OCI-LY1 (cell line): ENCODE data around the gene PHF8.

Experiments
- EZH2 ChIP-seq: fragments of 200-600 bp; sonication (generic), shearing (Covaris generic); IDR thresholded peaks from 2 replicates; pipeline ENCODE4 v1.8.0; 2017; ENCODE audit warnings: borderline replicate concordance, mixed run types, mild to moderate bottlenecking, antibody characterized with exemption, low read length, moderate library complexity, mixed read lengths
- TF ChIP-seq, protein P1 (sequence below): fragments of 200-600 bp; sonication (generic), shearing (Covaris generic); IDR thresholded peaks from 2 replicates; pipeline ENCODE4 v1.5.1; 2017; ENCODE audit warnings: mild to moderate bottlenecking, antibody characterized with exemption, low read length, moderate library complexity, mixed read lengths

GRCh38 chrX:53918702-53919101 lies 125.6 kb downstream of the PHF8 start:
- TF ChIP-seq, protein P1, sequence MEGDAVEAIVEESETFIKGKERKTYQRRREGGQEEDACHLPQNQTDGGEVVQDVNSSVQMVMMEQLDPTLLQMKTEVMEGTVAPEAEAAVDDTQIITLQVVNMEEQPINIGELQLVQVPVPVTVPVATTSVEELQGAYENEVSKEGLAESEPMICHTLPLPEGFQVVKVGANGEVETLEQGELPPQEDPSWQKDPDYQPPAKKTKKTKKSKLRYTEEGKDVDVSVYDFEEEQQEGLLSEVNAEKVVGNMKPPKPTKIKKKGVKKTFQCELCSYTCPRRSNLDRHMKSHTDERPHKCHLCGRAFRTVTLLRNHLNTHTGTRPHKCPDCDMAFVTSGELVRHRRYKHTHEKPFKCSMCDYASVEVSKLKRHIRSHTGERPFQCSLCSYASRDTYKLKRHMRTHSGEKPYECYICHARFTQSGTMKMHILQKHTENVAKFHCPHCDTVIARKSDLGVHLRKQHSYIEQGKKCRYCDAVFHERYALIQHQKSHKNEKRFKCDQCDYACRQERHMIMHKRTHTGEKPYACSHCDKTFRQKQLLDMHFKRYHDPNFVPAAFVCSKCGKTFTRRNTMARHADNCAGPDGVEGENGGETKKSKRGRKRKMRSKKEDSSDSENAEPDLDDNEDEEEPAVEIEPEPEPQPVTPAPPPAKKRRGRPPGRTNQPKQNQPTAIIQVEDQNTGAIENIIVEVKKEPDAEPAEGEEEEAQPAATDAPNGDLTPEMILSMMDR = no peak
- TF ChIP-seq EZH2 = no peak
